Muscle layer of duodenum (tissue), 2 donors: ENCODE data around the gene SYAP1.
"Not testable (repeated sequence)": the region's sequence is repeated elsewhere in the genome, so short reads cannot be mapped to it uniquely, and the experiment has no call there.

Experiments
- H3K27ac ChIP-seq: one replicate; pipeline ENCODE4 v1.7.0; 2013; ENCODE audit warnings: mild to moderate bottlenecking, low read length
- H3K27me3 ChIP-seq: one replicate; pipeline ENCODE4 v1.7.0; 2013; ENCODE audit warnings: low read depth, mild to moderate bottlenecking, control low read depth, low read length
- H3K36me3 ChIP-seq, 2 donors: one replicate each; pipeline ENCODE4 v1.7.0; 2013; ENCODE audit warnings: low read length in 2 of 2, control low read depth in 1 of 2, mild to moderate bottlenecking in 1 of 2; ENCODE audit not compliant: insufficient read depth in 2 of 2, control insufficient read depth in 1 of 2
- H3K4me1 ChIP-seq, 2 donors: one replicate each; pipeline ENCODE4 v1.7.0; 2013; ENCODE audit warnings: low read length in 2 of 2, mild to moderate bottlenecking in 2 of 2, control low read depth in 1 of 2, moderate library complexity in 1 of 2; ENCODE audit not compliant: insufficient read depth in 2 of 2, control insufficient read depth in 1 of 2
- H3K4me3 ChIP-seq, 2 donors: one replicate each; pipeline ENCODE4 v1.7.0; 2013; ENCODE audit warnings: low read length in 2 of 2, low read depth in 1 of 2, mild to moderate bottlenecking in 1 of 2
- H3K9me3 ChIP-seq, 2 donors: one replicate each; pipeline ENCODE4 v1.7.0; 2013; ENCODE audit warnings: low read length in 2 of 2, control low read depth in 1 of 2, mild to moderate bottlenecking in 1 of 2; ENCODE audit not compliant: control insufficient read depth in 1 of 2
- donor health status: healthy.

Gene SYAP1

DNA sequence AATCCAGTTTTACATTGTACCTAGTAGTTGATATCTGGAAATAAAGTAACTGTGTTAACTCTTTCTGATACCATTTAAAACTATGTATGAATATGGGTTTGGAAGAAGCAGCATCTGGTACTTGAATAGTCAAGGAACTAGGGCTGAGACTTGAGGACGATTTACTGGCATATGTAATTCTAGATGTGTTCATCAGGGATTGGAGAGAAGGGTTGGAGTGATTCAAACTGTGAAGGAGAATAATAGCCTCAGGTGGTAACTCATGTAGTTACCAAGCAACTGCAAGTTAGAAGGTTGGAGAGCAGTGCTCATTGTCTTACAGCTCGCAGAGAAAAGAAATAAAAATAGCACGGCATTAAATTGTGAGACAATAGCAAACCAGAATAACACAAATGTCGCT, 37.3 kb downstream of the SYAP1 start:
- no peak overlapping the region for H3K27ac ChIP-seq
- H3K9me3 ChIP-seq: no peaks in the 10 kb centered on the region
- no peaks in the 10 kb centered on the region for H3K27me3 ChIP-seq
- no peaks in the 10 kb centered on the region for H3K4me1 ChIP-seq
- no peak overlapping the region for H3K4me3 ChIP-seq
- peaks cover 23 to 25% of the 10 kb centered on the region in 2 donors for H3K36me3 ChIP-seq

DNA sequence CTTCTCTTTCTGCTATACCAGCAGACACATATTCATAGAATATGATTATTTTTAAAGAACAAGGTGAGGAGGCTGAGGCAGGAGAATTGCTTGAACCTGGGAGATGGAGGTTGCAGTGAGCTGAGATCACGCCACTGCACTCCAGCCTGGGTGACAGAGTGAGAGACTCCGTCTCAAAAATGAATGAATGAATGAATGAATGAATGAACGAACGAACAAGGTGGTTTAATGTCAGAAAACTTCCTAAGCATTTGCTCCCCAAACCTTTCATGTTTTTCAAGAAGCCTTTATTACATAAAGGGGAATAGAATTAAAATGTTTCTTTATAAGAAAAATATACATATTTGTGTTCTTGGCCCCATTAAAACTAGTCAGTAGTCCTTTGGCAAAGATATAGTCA, 42.1 kb downstream of the SYAP1 start:
- H3K27ac ChIP-seq, H3K9me3 ChIP-seq, H3K4me1 ChIP-seq, H3K4me3 ChIP-seq, H3K27me3 ChIP-seq: not testable (repeated sequence)
- H3K36me3 ChIP-seq: peaks cover 11 to 18% of the 10 kb centered on the region in 2 donors

GRCh38 chrX:16762579-16762978, 43.2 kb downstream of the SYAP1 start:
- H3K4me1 ChIP-seq: no peaks in the 10 kb centered on the region
- no peak overlapping the region for H3K27ac ChIP-seq
- peaks cover 11 to 12% of the 10 kb centered on the region in 2 donors for H3K36me3 ChIP-seq
- no peak overlapping the region for H3K4me3 ChIP-seq
- no peaks in the 10 kb centered on the region for H3K27me3 ChIP-seq
- H3K9me3 ChIP-seq: no peaks in the 10 kb centered on the region

DNA sequence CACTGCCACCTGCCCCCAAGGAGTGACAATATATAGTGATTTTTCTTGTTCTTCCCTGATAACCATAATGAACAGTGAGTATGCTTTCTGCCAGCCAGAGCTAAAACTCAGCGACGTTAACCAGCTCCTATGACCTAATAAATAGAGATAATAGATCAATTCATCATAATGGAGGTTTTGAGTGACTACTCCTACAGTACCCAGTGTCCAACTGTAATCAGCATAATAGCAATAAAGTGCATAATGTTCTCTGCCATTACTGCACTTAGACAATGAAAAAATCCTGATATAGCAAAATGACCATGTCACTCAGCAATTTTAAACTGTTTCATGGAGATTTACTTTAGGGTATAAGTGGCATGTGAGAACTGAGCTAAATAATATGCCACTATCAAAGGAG, 46.2 kb downstream of the SYAP1 start:
- H3K4me3 ChIP-seq: no peak overlapping the region
- H3K9me3 ChIP-seq: no peaks in the 10 kb centered on the region
- peaks cover 0 to 2% of the 10 kb centered on the region in 2 donors for H3K36me3 ChIP-seq
- H3K27ac ChIP-seq: no peak overlapping the region
- H3K27me3 ChIP-seq: no peaks in the 10 kb centered on the region
- H3K4me1 ChIP-seq: no peaks in the 10 kb centered on the region

DNA sequence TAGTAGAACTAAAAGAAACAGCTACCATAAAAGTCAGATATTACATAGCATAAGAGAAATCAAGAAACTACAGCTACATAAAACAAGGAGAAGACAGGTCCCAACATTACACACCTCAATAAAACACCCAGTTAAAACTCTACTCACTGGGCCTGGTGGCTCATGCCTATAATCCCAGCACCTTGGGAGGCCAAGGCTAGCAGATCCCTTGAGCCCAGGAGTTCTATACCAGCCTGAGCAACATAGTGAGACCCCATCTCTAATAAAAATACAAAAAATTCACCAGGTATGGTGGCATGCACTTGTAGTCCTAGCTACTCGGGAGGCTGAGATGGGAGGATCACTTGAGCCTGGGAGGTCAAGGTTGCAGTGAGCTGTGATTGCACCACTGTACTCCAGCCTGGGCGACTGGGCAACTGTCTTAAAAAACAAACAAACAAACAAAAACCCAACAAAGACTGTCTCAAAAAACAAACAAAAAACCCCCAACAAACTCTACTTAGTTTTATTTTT, 51.6 kb downstream of the SYAP1 start:
- H3K9me3 ChIP-seq: no peaks in the 10 kb centered on the region
- H3K27ac ChIP-seq: no peak overlapping the region
- no peak overlapping the region for H3K4me3 ChIP-seq
- no peaks in the 10 kb centered on the region for H3K4me1 ChIP-seq
- H3K27me3 ChIP-seq: no peaks in the 10 kb centered on the region
- no peaks in the 10 kb centered on the region for H3K36me3 ChIP-seq

- no peaks in the 10 kb centered on the region for H3K27me3 ChIP-seq
- H3K4me3 ChIP-seq: no peak overlapping the region
- peak overlapping the region; percentile 56 for H3K27ac ChIP-seq
- H3K9me3 ChIP-seq: no peaks in the 10 kb centered on the region
- no peaks in the 10 kb centered on the region for H3K4me1 ChIP-seq
- no peaks in the 10 kb centered on the region for H3K36me3 ChIP-seq
Measured at GRCh38 chrX:16771483-16772398, 52.3 kb downstream of the SYAP1 start.

GRCh38 chrX:16772460-16772859, 53.0 kb downstream of the SYAP1 start:
- Histone ChIP-seq H3K27me3 (no peaks in the 10 kb centered on the region), H3K27ac (no peak overlapping the region), H3K9me3 (no peaks in the 10 kb centered on the region)

DNA sequence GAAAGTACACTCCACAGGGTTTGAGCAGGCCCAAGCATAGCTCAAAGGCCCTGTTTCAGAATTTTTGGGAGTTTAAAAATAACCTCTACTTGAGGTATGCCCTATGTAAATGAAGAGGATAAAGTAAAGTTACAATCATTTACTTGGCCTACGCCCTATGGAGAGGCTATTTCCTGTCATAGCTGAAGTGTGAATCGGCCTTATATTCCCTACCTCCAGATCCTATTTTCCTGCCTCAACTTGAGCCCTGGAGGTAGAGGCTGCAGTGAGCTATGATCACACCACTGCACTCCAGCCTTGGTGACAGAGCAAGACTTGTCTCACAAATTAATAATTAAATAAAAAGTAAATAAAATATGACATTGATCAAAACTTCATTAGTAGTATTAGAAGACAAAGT, 55.3 kb downstream of the SYAP1 start:
- no peaks in the 10 kb centered on the region for H3K4me1 ChIP-seq
- no peaks in the 10 kb centered on the region for H3K27me3 ChIP-seq
- H3K27ac ChIP-seq: no peak overlapping the region
- H3K9me3 ChIP-seq: no peaks in the 10 kb centered on the region
- no peaks in the 10 kb centered on the region for H3K36me3 ChIP-seq
- H3K4me3 ChIP-seq: no peak overlapping the region

More at GRCh38 chrX:16772460-16772859, 53.0 kb downstream of the SYAP1 start:
- no peaks in the 10 kb centered on the region for H3K36me3 ChIP-seq
- H3K4me3 ChIP-seq: no peak overlapping the region
- no peaks in the 10 kb centered on the region for H3K4me1 ChIP-seq

DNA sequence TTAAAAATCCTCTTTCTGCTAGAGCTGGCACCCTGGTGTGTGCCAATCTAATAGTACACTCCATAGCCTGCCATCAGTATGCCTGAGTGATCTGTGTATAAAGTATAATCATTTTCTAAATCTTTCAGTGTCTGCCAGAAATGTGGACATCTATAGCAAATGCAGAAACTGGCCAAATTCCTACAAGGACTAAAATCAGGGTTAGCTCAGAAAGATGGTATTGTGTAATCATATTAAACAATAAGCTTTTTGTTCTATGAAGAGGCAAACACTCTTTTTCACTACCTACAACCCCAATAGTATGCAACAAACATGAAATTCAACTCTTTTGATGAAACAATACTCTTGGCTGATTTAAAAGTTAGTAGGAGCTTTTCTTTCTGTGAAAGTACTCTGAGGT, 59.1 kb downstream of the SYAP1 start:
- no peak overlapping the region for H3K4me3 ChIP-seq
- no peak overlapping the region for H3K27ac ChIP-seq
- no peaks in the 10 kb centered on the region for H3K27me3 ChIP-seq
- no peaks in the 10 kb centered on the region for H3K9me3 ChIP-seq
- no peaks in the 10 kb centered on the region for H3K36me3 ChIP-seq
- H3K4me1 ChIP-seq: no peaks in the 10 kb centered on the region

- Histone ChIP-seq H3K27ac (no peak overlapping the region), H3K36me3 (no peaks in the 10 kb centered on the region), H3K4me1 (no peaks in the 10 kb centered on the region), H3K9me3 (no peaks in the 10 kb centered on the region), H3K27me3 (no peaks in the 10 kb centered on the region), H3K4me3 (no peak overlapping the region)
Measured at GRCh38 chrX:16778993-16779392, 59.6 kb downstream of the SYAP1 start.

DNA sequence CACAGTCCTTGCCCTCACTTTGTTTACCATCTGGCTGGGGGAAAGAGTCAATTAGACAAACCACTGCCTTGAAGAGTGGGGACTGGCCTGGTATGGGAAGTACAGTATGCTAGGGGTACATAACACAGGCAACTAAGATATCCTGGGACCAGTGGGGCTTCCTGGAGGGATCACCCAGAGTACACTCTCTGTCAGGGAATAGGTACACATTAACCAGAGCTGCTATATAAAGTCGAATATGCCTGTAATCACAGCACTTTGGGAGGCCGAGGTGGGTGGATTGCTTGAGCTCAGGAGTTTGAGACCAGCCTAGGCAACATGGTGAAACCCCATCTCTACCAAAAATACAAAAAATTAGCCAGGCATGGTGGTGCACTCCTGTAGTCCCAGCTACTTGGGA, 60.4 kb downstream of the SYAP1 start:
- H3K4me3 ChIP-seq, H3K27ac ChIP-seq, H3K4me1 ChIP-seq, H3K36me3 ChIP-seq, H3K9me3 ChIP-seq, H3K27me3 ChIP-seq: not testable (repeated sequence)

- H3K4me1 ChIP-seq: no peaks in the 10 kb centered on the region
- H3K27ac ChIP-seq: no peak overlapping the region
- no peak overlapping the region for H3K4me3 ChIP-seq
- no peaks in the 10 kb centered on the region for H3K9me3 ChIP-seq
- H3K27me3 ChIP-seq: no peaks in the 10 kb centered on the region
- no peaks in the 10 kb centered on the region for H3K36me3 ChIP-seq
Measured at GRCh38 chrX:16783452-16783851, 64.0 kb downstream of the SYAP1 start.
